Neutrophil (primary cell): ENCODE data around the gene HIBCH.
"Not testable (repeated sequence)": the region's sequence is repeated elsewhere in the genome, so short reads cannot be mapped to it uniquely, and the experiment has no call there.

Source experiments
- H3K27ac ChIP-seq: fragments of 200-600 bp; sonication (generic); 2 replicates; pipeline ENCODE4 v1.5.1; 2016; ENCODE audit warnings: mild to moderate bottlenecking, moderate library complexity
- H3K27me3 ChIP-seq: fragments of 200-600 bp; sonication (generic); 2 replicates; pipeline ENCODE4 v1.6.0; 2016; ENCODE audit warnings: mild to moderate bottlenecking
- H3K36me3 ChIP-seq: fragments of 200-600 bp; sonication (generic); 2 replicates; pipeline ENCODE4 v1.5.1; 2017
- H3K4me1 ChIP-seq, 2 experiments: fragments of 200-600 bp in 1 of 2; sonication (generic) in 1 of 2; 1 replicate in 1 of 2; 2 replicates in 1 of 2; pipeline versions ENCODE4 v1.5.1 to v1.6.1; 2013 to 2016; ENCODE audit warnings: low read depth in 1 of 2, low read length in 1 of 2, mild to moderate bottlenecking in 1 of 2, moderate library complexity in 1 of 2; ENCODE audit not compliant: control insufficient read depth in 1 of 2, insufficient read depth in 1 of 2
- H3K4me3 ChIP-seq, 2 experiments: fragments of 200-600 bp in 1 of 2; sonication (generic) in 1 of 2; 1 replicate in 1 of 2; 2 replicates in 1 of 2; pipeline ENCODE4 v1.5.1; 2013 to 2016; ENCODE audit warnings: low read depth in 1 of 2, low read length in 1 of 2, mild to moderate bottlenecking in 1 of 2, moderate library complexity in 1 of 2
- H3K9me3 ChIP-seq: fragments of 200-600 bp; sonication (generic); 2 replicates; pipeline ENCODE4 v1.5.1; 2016
- TF ChIP-seq, protein P1 (sequence below): fragments of 200-600 bp; sonication (generic); IDR thresholded peaks from 2 replicates; pipeline ENCODE4 v1.5.1; 2016; ENCODE audit warnings: antibody characterized with exemption

Gene HIBCH

DNA sequence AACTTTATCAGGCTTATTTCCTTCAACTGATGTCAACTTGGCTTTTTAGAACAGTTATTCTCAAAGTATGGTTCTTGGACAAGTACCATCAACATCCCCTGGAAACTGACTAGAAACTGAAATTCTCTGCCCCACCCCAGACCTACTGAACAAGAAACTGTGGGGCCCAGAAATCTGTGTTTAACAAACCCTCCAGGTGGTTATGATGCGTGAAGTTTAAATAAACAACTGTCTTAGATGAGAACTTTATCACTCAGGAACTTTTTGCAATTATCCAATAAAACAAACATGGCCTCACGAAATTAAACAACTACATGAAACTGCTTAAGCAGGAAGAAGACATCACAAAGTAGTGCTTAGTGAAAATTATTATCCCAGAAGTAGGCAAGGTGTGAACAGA, 4.4 kb downstream of the HIBCH start:
- Histone ChIP-seq H3K27ac (no peak overlapping the region), H3K4me3 (no peak overlapping the region), H3K27me3 (no peaks in the 10 kb centered on the region), H3K4me1 (peaks cover 10 to 15% of the 10 kb centered on the region in 2 experiments), H3K36me3 (peaks cover 4% of the 10 kb centered on the region), H3K9me3 (no peaks in the 10 kb centered on the region)
- TF ChIP-seq, protein P1, sequence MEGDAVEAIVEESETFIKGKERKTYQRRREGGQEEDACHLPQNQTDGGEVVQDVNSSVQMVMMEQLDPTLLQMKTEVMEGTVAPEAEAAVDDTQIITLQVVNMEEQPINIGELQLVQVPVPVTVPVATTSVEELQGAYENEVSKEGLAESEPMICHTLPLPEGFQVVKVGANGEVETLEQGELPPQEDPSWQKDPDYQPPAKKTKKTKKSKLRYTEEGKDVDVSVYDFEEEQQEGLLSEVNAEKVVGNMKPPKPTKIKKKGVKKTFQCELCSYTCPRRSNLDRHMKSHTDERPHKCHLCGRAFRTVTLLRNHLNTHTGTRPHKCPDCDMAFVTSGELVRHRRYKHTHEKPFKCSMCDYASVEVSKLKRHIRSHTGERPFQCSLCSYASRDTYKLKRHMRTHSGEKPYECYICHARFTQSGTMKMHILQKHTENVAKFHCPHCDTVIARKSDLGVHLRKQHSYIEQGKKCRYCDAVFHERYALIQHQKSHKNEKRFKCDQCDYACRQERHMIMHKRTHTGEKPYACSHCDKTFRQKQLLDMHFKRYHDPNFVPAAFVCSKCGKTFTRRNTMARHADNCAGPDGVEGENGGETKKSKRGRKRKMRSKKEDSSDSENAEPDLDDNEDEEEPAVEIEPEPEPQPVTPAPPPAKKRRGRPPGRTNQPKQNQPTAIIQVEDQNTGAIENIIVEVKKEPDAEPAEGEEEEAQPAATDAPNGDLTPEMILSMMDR: no peak

DNA sequence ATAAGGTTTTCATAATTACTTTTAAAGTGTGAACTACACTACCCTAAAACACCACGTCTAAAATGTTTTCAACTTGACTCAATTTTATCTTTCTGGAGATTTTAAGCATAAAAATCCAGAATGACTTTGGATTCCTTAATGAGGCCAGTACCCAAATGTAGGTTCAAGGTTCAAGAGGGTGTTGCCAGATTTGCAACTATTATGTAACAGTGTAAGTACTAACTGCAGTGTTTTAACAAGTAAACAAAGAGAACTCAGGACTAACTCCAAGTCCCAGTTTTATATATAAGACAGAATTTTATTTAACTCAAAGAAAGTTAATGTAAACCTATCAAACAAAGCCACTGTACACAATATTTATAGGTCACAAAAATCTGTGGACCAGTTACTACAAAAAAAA, 5.7 kb downstream of the HIBCH start:
- no peak overlapping the region for H3K27ac ChIP-seq
- TF ChIP-seq, protein P1: no peak
- peaks cover 2 to 7% of the 10 kb centered on the region in 2 experiments for H3K4me1 ChIP-seq
- H3K36me3 ChIP-seq: peaks cover 10% of the 10 kb centered on the region
- no peak overlapping the region for H3K4me3 ChIP-seq
- no peaks in the 10 kb centered on the region for H3K27me3 ChIP-seq
- H3K9me3 ChIP-seq: no peaks in the 10 kb centered on the region

DNA sequence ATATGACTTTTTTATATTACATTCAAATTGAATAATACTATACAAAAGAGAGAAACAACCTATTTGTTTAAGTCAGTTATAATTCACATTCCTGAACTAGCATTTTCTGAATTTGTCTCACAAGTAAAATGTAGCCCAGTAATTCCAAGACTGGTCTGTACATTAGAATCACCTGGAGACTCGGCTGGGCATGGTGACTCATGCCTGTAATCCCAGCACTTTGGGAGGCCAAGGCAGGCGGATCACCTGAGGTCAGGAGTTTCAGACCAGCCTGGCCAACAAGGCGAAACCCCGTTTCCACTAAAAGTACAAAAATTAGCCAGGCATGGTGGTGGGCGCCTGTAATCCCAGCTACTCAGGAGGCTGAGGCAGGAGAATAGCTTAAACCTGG, 7.0 kb downstream of the HIBCH start:
- peaks cover 10% of the 10 kb centered on the region for H3K36me3 ChIP-seq
- H3K27ac ChIP-seq, H3K4me1 ChIP-seq, H3K4me3 ChIP-seq, H3K27me3 ChIP-seq, H3K9me3 ChIP-seq: not testable (repeated sequence)

DNA sequence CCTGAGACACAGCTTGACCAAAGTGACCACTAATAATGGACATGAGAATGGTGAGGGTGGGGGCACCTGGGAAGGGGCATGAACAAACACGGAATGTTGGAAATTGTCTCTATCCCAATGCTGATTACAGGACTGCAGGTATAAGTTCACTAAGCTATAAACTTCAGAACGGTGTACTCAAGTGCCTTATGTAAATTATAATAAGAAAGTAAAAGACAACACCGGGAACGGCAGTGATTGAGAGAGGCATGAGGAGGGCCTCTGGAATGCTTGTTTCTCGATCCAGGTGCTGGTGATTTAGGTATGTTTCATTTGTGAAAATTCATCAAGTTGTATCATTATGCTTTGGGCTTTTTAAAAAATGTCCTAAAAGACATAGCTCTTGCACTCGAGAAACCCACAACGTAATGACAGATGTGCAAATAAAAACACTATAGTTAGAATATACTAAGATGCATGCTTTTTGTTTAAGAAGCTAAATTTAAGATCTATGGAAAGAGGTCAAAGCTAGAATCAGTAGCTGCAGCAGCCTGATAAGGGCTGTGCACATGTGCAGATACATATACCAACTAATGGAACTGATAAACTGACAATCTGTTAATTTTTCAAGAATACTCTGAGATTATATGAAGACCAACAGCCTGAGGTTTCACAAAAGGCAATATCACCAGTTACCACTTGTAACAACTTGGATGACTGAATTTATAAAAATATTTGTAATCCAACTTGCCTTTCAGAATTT, 7.6 kb downstream of the HIBCH start:
- Histone ChIP-seq H3K36me3 (peaks cover 10% of the 10 kb centered on the region), H3K27ac (no peak overlapping the region), H3K4me3 (no peak overlapping the region), H3K9me3 (no peaks in the 10 kb centered on the region), H3K4me1 (no peaks in the 10 kb centered on the region), H3K27me3 (no peaks in the 10 kb centered on the region)
- TF ChIP-seq, protein P1: no peak

DNA sequence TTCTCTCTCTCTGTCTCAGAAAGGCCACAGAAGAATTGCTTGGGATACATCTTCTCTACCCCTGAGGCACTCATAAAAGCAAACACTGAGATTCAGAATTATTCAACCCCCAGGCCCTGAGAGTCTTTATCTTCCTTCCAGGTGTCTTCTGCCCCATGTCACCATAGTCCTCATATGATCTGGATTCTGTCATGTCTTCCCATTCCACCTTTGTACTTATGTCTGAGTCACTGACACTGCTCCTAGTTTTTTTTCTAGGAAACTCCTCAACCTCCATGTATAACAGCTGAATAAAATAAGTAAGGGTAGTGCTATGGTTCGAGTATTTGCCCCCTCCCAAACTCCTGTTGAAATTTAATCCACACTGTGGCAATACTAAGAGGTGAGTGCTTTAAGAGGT, 11.6 kb downstream of the HIBCH start:
- no peaks in the 10 kb centered on the region for H3K4me1 ChIP-seq
- no peak overlapping the region for H3K4me3 ChIP-seq
- TF ChIP-seq, protein P1: no peak
- H3K27ac ChIP-seq: no peak overlapping the region
- peaks cover 10% of the 10 kb centered on the region for H3K36me3 ChIP-seq
- no peaks in the 10 kb centered on the region for H3K27me3 ChIP-seq
- no peaks in the 10 kb centered on the region for H3K9me3 ChIP-seq

DNA sequence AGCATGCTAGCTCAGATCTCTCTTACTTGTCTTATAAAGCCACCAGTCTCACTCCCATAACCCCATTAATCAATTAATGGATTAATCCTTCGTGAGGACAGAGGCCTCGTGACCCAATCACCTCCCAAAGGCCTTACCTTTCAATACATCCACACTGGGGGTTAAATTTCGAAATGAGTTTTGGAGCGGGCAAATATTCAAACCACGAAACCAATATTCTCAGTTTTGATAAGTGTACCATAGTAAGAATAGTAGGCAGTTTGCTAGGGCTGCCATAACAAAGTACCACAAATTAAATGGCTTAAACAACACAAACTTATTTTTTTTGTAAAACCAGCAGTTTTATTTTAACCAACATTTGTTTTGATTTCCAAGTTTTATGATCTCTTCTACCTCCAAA, 15.2 kb downstream of the HIBCH start:
- no peak overlapping the region for H3K27ac ChIP-seq
- H3K36me3 ChIP-seq: no peaks in the 10 kb centered on the region
- TF ChIP-seq, protein P1: no peak

More for the DNA sequence above, 15.2 kb downstream of the HIBCH start:
- H3K4me3 ChIP-seq: no peak overlapping the region
- H3K4me1 ChIP-seq: no peaks in the 10 kb centered on the region
- H3K27me3 ChIP-seq: no peaks in the 10 kb centered on the region
- H3K9me3 ChIP-seq: no peaks in the 10 kb centered on the region
